Measurements from ENCODE around the gene PTPRZ1.

GRCh38 chr7:122073635-122074034, 200.7 kb downstream of the PTPRZ1 start:
- TF ChIP-seq ATF2 (CRISPR knock-in tag; IDR thresholded peaks at IDR 0.05; ENCODE audit: borderline replicate concordance, low read depth) (no peak), USF1 (CRISPR knock-in tag; IDR thresholded peaks at IDR 0.05) (no peak), NR3C1 (CRISPR knock-in tag; conservative IDR thresholded peaks at IDR 0.05; ENCODE audit: low read depth) (no peak)

All from WTC11 (cell line).